ENCODE measurements around the gene OR2W1.

The OR2W1 gene

GRCh38 chr6:29045075-29045474 lies at the start of gene OR2W1:
OR2W1 (minus strand) TSS chr6:29045175; CDS start chr6:29045175, 0 bp downstream.
- H3K4me1 ChIP-seq (ENCODE audit: control insufficient read depth, insufficient read depth, low read length) = no peaks in the 10 kb centered on the region

GRCh38 chr6:29092957-29093356 lies 48.0 kb upstream of the OR2W1 start:
- H3K4me1 ChIP-seq (ENCODE audit: control insufficient read depth, insufficient read depth, low read length) = no peaks in the 10 kb centered on the region

More at GRCh38 chr6:29045075-29045474, at the start of gene OR2W1:
- Histone ChIP-seq H3K36me3 (ENCODE audit: control insufficient read depth, insufficient read depth, low read length) (no peaks in the 10 kb centered on the region), H3K9me3 (ENCODE audit: control insufficient read depth, low read length) (no peaks in the 10 kb centered on the region), H3K9ac (ENCODE audit: low read length) (no peak within 1 kb of the TSS), H3K27me3 (ENCODE audit: control insufficient read depth, insufficient read depth, low read length) (no peaks in the 10 kb centered on the region), H3K4me3 (ENCODE audit: low read length) (no peak within 1 kb of the TSS)

GRCh38 chr6:29087213-29087612 lies 42.2 kb upstream of the OR2W1 start, which contains the start of gene OR2B3:
OR2B3 (minus strand) TSS chr6:29087313; CDS start chr6:29087248, 65 bp downstream.
- H3K4me3 ChIP-seq (ENCODE audit: low read length) = no peak within 1 kb of the TSS
- H3K4me1 ChIP-seq (ENCODE audit: control insufficient read depth, insufficient read depth, low read length) = no peaks in the 10 kb centered on the region
- H3K36me3 ChIP-seq (ENCODE audit: control insufficient read depth, insufficient read depth, low read length) = no peaks in the 10 kb centered on the region

More at GRCh38 chr6:29092957-29093356, 48.0 kb upstream of the OR2W1 start:
- H3K9ac ChIP-seq (ENCODE audit: low read length) = no peak overlapping the region
- H3K9me3 ChIP-seq (ENCODE audit: control insufficient read depth, low read length) = no peaks in the 10 kb centered on the region
- H3K36me3 ChIP-seq (ENCODE audit: control insufficient read depth, insufficient read depth, low read length) = no peaks in the 10 kb centered on the region
- no peak overlapping the region for H3K4me3 ChIP-seq (ENCODE audit: low read length)
- no peaks in the 10 kb centered on the region for H3K27me3 ChIP-seq (ENCODE audit: control insufficient read depth, insufficient read depth, low read length)

GRCh38 chr6:29082457-29082856 lies 37.5 kb upstream of the OR2W1 start:
- no peaks in the 10 kb centered on the region for H3K27me3 ChIP-seq (ENCODE audit: control insufficient read depth, insufficient read depth, low read length)
- H3K4me1 ChIP-seq (ENCODE audit: control insufficient read depth, insufficient read depth, low read length) = no peaks in the 10 kb centered on the region
- H3K4me3 ChIP-seq (ENCODE audit: low read length) = no peak overlapping the region
- H3K9ac ChIP-seq (ENCODE audit: low read length) = no peak overlapping the region
- no peaks in the 10 kb centered on the region for H3K9me3 ChIP-seq (ENCODE audit: control insufficient read depth, low read length)
- H3K36me3 ChIP-seq (ENCODE audit: control insufficient read depth, insufficient read depth, low read length) = no peaks in the 10 kb centered on the region

More at GRCh38 chr6:29087213-29087612, 42.2 kb upstream of the OR2W1 start, which contains the start of gene OR2B3:
- Histone ChIP-seq H3K9me3 (ENCODE audit: control insufficient read depth, low read length) (no peaks in the 10 kb centered on the region), H3K27me3 (ENCODE audit: control insufficient read depth, insufficient read depth, low read length) (no peaks in the 10 kb centered on the region), H3K9ac (ENCODE audit: low read length) (no peak within 1 kb of the TSS)

- no peaks in the 10 kb centered on the region for H3K36me3 ChIP-seq (ENCODE audit: control insufficient read depth, insufficient read depth, low read length)
- H3K27me3 ChIP-seq (ENCODE audit: control insufficient read depth, insufficient read depth, low read length) = no peaks in the 10 kb centered on the region
- H3K9me3 ChIP-seq (ENCODE audit: control insufficient read depth, low read length) = no peaks in the 10 kb centered on the region
- H3K9ac ChIP-seq (ENCODE audit: low read length) = no peak overlapping the region
- H3K4me1 ChIP-seq (ENCODE audit: control insufficient read depth, insufficient read depth, low read length) = no peaks in the 10 kb centered on the region
- no peak overlapping the region for H3K4me3 ChIP-seq (ENCODE audit: low read length)
These were observed 36.3 kb upstream of the OR2W1 start for GRCh38 chr6:29081312-29081711.

GRCh38 chr6:29079203-29079602 lies 34.2 kb upstream of the OR2W1 start:
- H3K4me3 ChIP-seq (ENCODE audit: low read length) = no peak overlapping the region
- no peaks in the 10 kb centered on the region for H3K36me3 ChIP-seq (ENCODE audit: control insufficient read depth, insufficient read depth, low read length)
- no peak overlapping the region for H3K9ac ChIP-seq (ENCODE audit: low read length)
- H3K4me1 ChIP-seq (ENCODE audit: control insufficient read depth, insufficient read depth, low read length) = no peaks in the 10 kb centered on the region
- H3K9me3 ChIP-seq (ENCODE audit: control insufficient read depth, low read length) = no peaks in the 10 kb centered on the region
- H3K27me3 ChIP-seq (ENCODE audit: control insufficient read depth, insufficient read depth, low read length) = no peaks in the 10 kb centered on the region

GRCh38 chr6:29071831-29072723 lies 27.1 kb upstream of the OR2W1 start:
- Histone ChIP-seq H3K36me3 (ENCODE audit: control insufficient read depth, insufficient read depth, low read length) (no peaks in the 10 kb centered on the region), H3K27me3 (ENCODE audit: control insufficient read depth, insufficient read depth, low read length) (no peaks in the 10 kb centered on the region), H3K9me3 (ENCODE audit: control insufficient read depth, low read length) (no peaks in the 10 kb centered on the region), H3K4me3 (ENCODE audit: low read length) (no peak overlapping the region), H3K9ac (ENCODE audit: low read length) (no peak overlapping the region), H3K4me1 (ENCODE audit: control insufficient read depth, insufficient read depth, low read length) (no peaks in the 10 kb centered on the region)

- Histone ChIP-seq H3K36me3 (ENCODE audit: control insufficient read depth, insufficient read depth, low read length) (no peaks in the 10 kb centered on the region), H3K27me3 (ENCODE audit: control insufficient read depth, insufficient read depth, low read length) (no peaks in the 10 kb centered on the region), H3K4me1 (ENCODE audit: control insufficient read depth, insufficient read depth, low read length) (no peaks in the 10 kb centered on the region), H3K4me3 (ENCODE audit: low read length) (no peak overlapping the region), H3K9me3 (ENCODE audit: control insufficient read depth, low read length) (no peaks in the 10 kb centered on the region), H3K9ac (ENCODE audit: low read length) (no peak overlapping the region)
These were observed 6.7 kb upstream of the OR2W1 start for GRCh38 chr6:29051680-29052079.

DNA sequence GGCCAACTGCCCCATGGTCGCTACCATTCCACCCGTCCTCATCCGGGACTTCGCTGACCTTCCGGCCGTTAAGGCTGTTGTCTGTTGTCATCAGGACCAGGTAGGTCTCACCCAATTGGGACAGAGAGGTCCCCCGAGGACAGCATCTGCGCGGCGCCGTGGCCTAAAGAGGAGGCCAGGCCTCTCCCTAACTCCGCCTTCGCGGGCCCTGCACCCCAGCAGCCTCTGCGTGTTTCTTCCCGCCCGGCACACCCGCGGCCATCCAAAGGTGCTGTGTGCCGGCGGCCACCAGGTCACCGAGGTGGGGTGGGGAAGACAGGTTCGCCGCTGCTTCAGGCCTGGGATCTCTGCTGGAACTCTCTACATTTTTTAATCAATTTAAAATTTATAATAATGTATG lies 9.0 kb downstream of the OR2W1 start:
- Histone ChIP-seq H3K9me3 (ENCODE audit: control insufficient read depth, low read length) (no peaks in the 10 kb centered on the region), H3K9ac (ENCODE audit: low read length) (no peak overlapping the region), H3K4me3 (ENCODE audit: low read length) (no peak overlapping the region), H3K36me3 (ENCODE audit: control insufficient read depth, insufficient read depth, low read length) (no peaks in the 10 kb centered on the region), H3K27me3 (ENCODE audit: control insufficient read depth, insufficient read depth, low read length) (no peaks in the 10 kb centered on the region), H3K4me1 (ENCODE audit: control insufficient read depth, insufficient read depth, low read length) (no peaks in the 10 kb centered on the region)

DNA sequence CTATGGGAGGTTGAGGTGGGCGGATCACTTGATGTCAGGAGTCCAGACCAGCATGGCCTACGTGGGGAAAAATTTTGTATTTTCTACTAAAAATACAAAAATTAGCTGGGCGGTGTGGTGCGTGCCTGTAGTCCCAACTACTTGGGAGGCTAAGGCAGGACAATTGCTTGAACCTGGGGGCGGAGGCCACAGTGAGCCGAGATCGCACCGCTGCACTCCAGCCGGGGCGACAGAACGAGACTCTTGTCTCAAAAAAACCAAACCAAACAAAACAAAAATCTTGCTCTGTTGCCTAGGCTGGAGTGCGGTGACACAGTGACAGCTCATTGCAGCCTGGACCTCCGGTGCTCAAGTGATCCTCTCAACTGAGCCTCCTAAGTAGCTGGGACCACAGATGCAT lies 16.2 kb downstream of the OR2W1 start:
- H3K4me3 ChIP-seq (ENCODE audit: low read length) = no peak overlapping the region
- no peaks in the 10 kb centered on the region for H3K9me3 ChIP-seq (ENCODE audit: control insufficient read depth, low read length)
- H3K4me1 ChIP-seq (ENCODE audit: control insufficient read depth, insufficient read depth, low read length) = no peaks in the 10 kb centered on the region
- H3K27me3 ChIP-seq (ENCODE audit: control insufficient read depth, insufficient read depth, low read length) = no peaks in the 10 kb centered on the region
- no peaks in the 10 kb centered on the region for H3K36me3 ChIP-seq (ENCODE audit: control insufficient read depth, insufficient read depth, low read length)
- no peak overlapping the region for H3K9ac ChIP-seq (ENCODE audit: low read length)

- H3K4me1 ChIP-seq (ENCODE audit: control insufficient read depth, insufficient read depth, low read length) = no peaks in the 10 kb centered on the region
- no peaks in the 10 kb centered on the region for H3K9me3 ChIP-seq (ENCODE audit: control insufficient read depth, low read length)
- no peak overlapping the region for H3K4me3 ChIP-seq (ENCODE audit: low read length)
- no peaks in the 10 kb centered on the region for H3K36me3 ChIP-seq (ENCODE audit: control insufficient read depth, insufficient read depth, low read length)
- no peak overlapping the region for H3K9ac ChIP-seq (ENCODE audit: low read length)
- H3K27me3 ChIP-seq (ENCODE audit: control insufficient read depth, insufficient read depth, low read length) = no peaks in the 10 kb centered on the region
These were observed 18.9 kb downstream of the OR2W1 start for GRCh38 chr6:29025927-29026585.

DNA sequence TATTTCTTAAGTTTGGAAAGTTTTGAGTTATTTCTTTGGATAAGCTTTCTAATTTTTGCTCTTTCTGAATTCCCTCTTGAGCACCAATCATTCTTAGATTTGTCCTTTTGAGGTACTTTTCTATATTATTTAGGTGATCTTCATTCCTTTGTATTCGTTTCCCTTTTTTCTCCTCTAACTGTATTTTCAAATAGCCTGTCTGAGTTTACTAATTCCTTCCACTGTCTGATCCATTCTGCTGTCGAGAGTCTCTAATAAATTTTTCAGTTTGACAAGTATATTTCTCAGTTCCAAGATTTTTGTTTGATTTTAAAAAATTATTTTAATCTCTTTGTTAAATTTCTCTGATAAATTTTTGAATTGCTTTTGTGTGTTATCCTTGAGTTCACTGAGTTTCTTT lies 23.5 kb downstream of the OR2W1 start:
- Histone ChIP-seq H3K9me3 (ENCODE audit: control insufficient read depth, low read length) (no peaks in the 10 kb centered on the region), H3K4me1 (ENCODE audit: control insufficient read depth, insufficient read depth, low read length) (peaks cover 1% of the 10 kb centered on the region), H3K27me3 (ENCODE audit: control insufficient read depth, insufficient read depth, low read length) (no peaks in the 10 kb centered on the region), H3K9ac (ENCODE audit: low read length) (no peak overlapping the region), H3K36me3 (ENCODE audit: control insufficient read depth, insufficient read depth, low read length) (no peaks in the 10 kb centered on the region), H3K4me3 (ENCODE audit: low read length) (no peak overlapping the region)
